Prostate gland (tissue), 2 donors: ENCODE results near the gene FRMPD1. TPM values are rescaled to one million over a fixed set of nuclear protein-coding genes. Genes with fewer than 3 reads are reported as not detected.
A peak's percentile ranks its signal among the peaks of the same experiment; 100 is the strongest.

Source experiments
- DNase-seq: peaks from one replicate; pipeline ENCODE4 v3.0.0-alpha.2; 2019; ENCODE audit warnings: low spot score
- H3K27ac ChIP-seq, 2 donors: fragments of 200-600 bp; sonication (generic); 2 replicates each; pipeline ENCODE4 v1.5.1; 2017 to 2019
- H3K27me3 ChIP-seq: fragments of 200-600 bp; sonication (generic); replicated peaks from 2 replicates; pipeline ENCODE4 v1.5.1; 2019; ENCODE audit not compliant: insufficient read depth
- H3K36me3 ChIP-seq, 2 donors: fragments of 200-600 bp; sonication (generic); 1 replicate in 1 of 2; 2 replicates in 1 of 2; pipeline versions ENCODE4 v1.5.1 to v1.8.1; 2017 to 2019
- H3K4me1 ChIP-seq: fragments of 200-600 bp; sonication (generic); replicated peaks from 2 replicates; pipeline ENCODE4 v1.5.1; 2019
- H3K4me3 ChIP-seq, 2 donors: fragments of 200-600 bp; sonication (generic); 2 replicates each; pipeline ENCODE4 v1.5.1; 2017 to 2019
- H3K9me3 ChIP-seq: fragments of 200-600 bp; sonication (generic); 2 replicates; pipeline ENCODE4 v1.5.1; 2017
- CTCF ChIP-seq, 4 experiments: fragments of 200-600 bp in 2 of 4; fragments of 450-650 bp in 2 of 4; sonication (generic) in 2 of 4; IDR thresholded peaks; 1 replicate in 3 of 4; 2 replicates in 1 of 4; pipeline ENCODE4 v1.5.1; 2016 to 2019; ENCODE audit warnings: antibody characterized with exemption in 4 of 4, mild to moderate bottlenecking in 2 of 4, moderate library complexity in 2 of 4
- POLR2A ChIP-seq: fragments of 450-650 bp; IDR thresholded peaks from one replicate; pipeline ENCODE4 v1.6.1; 2016; ENCODE audit warnings: antibody characterized with exemption, mild to moderate bottlenecking
- POLR2AphosphoS5 ChIP-seq: sonication (generic); formaldehyde crosslinking; IDR thresholded peaks from one replicate; pipeline ENCODE4 v1.6.1; 2017; ENCODE audit warnings: antibody characterized with exemption
- WGBS: methylation state at CpG from one replicate; pipeline ENCODE4 v1.1.5; 2018; 5-methylcytosine and 5-hydroxymethylcytosine counted together
- intact Hi-C: fragments of 100-400 bp; cut with DNase I; formaldehyde crosslinking; loops from one replicate; pipeline ENCODE4 v1.14.2; 2022
- total RNA-seq, 2 donors: library from RNA; depleted of rRNA; stranded (reverse); fragments of >200 nt; gene quantifications; one replicate each; pipeline ENCODE4 v1.1.0, GENCODE V29; 2016

Gene FRMPD1
- total RNA-seq, 2 donors from 2014 or later = 0.36 to 47.6 TPM

- Histone ChIP-seq H3K27me3 (no peaks in the 10 kb centered on the region), H3K4me1 (no peaks in the 10 kb centered on the region), H3K9me3 (no peaks in the 10 kb centered on the region), H3K4me3 (no peak overlapping the region), H3K27ac (no peak overlapping the region), H3K36me3 (peaks cover 0 to 12% of the 10 kb centered on the region in 2 donors)
- TF ChIP-seq POLR2A = no peak
- no peak for TF ChIP-seq POLR2AphosphoS5
- TF ChIP-seq CTCF (IDR thresholded peaks at IDR 0.05) = no peak
- intact Hi-C loops = no loop called here
- WGBS = 87% methylated on average over 5 of the region's 5 CpGs
- no peak for DNase-seq
Measured at GRCh38 chr9:37776328-37776727, 125.6 kb downstream of the FRMPD1 start.

- no peaks in the 10 kb centered on the region for H3K4me1 ChIP-seq
- H3K36me3 ChIP-seq = peaks cover 0 to 12% of the 10 kb centered on the region in 2 donors
- no peak overlapping the region for H3K4me3 ChIP-seq
- no peaks in the 10 kb centered on the region for H3K27me3 ChIP-seq
- intact Hi-C loops = no loop called here
- 47% methylated on average over 2 of the region's 2 CpGs for WGBS
- no peak overlapping the region for H3K27ac ChIP-seq
- H3K9me3 ChIP-seq = no peaks in the 10 kb centered on the region
- no peak for TF ChIP-seq CTCF (IDR thresholded peaks at IDR 0.05)
- TF ChIP-seq POLR2A = no peak
- no peak for TF ChIP-seq POLR2AphosphoS5
- DNase-seq = no peak
Measured at GRCh38 chr9:37778534-37778933, 127.8 kb downstream of the FRMPD1 start.

- H3K36me3 ChIP-seq = no peaks in the 10 kb centered on the region
- intact Hi-C loops = loop anchor here (10.0 kb wide), 2 partner anchors 189 to 299 kb away; partner anchors contain the start of genes POLR1E and TOMM5
- H3K4me3 ChIP-seq = peak overlapping the region; percentile 55 to 85
- WGBS = 0% methylated on average over 6 of the region's 6 CpGs
- no peaks in the 10 kb centered on the region for H3K9me3 ChIP-seq
- no peaks in the 10 kb centered on the region for H3K4me1 ChIP-seq
- no peaks in the 10 kb centered on the region for H3K27me3 ChIP-seq
- TF ChIP-seq POLR2AphosphoS5 = no peak
- no peak for TF ChIP-seq POLR2A
- TF ChIP-seq CTCF (IDR thresholded peaks at IDR 0.05) = no peak
- peak overlapping the region; percentile 74 to 75 for H3K27ac ChIP-seq
- DNase-seq = no peak
Measured at GRCh38 chr9:37784291-37784615, 133.5 kb downstream of the FRMPD1 start.

GRCh38 chr9:37784616-37785483 lies 134.1 kb downstream of the FRMPD1 start, which contains the start of gene EXOSC3:
Gene EXOSC3 (minus strand): TSS chr9:37785064. CDS start chr9:37785044, 20 bp downstream.
- TF ChIP-seq POLR2A (peak; percentile 48), POLR2AphosphoS5 (peak; percentile 92), CTCF (IDR thresholded peaks at IDR 0.05) (peak in 2 of 4 experiments; percentile 2 to 33)
- peak within 1 kb of the TSS; percentile 55 to 85 for H3K4me3 ChIP-seq
- DNase-seq = peak; percentile 85
- no peaks in the 10 kb centered on the region for H3K9me3 ChIP-seq
- H3K27me3 ChIP-seq = no peaks in the 10 kb centered on the region
- WGBS = under 1% methylated on average over 35 of the region's 73 CpGs
- H3K36me3 ChIP-seq = no peaks in the 10 kb centered on the region
- intact Hi-C loops = loop anchor here (1.0 to 10.0 kb wide), 3 partner anchors 15 to 300 kb away; partner anchors contain the start of genes DCAF10, POLR1E and TOMM5
- peak within 1 kb of the TSS; percentile 74 to 75 for H3K27ac ChIP-seq
- H3K4me1 ChIP-seq = no peaks in the 10 kb centered on the region
